ENCODE results near the gene HNMT.

DNA sequence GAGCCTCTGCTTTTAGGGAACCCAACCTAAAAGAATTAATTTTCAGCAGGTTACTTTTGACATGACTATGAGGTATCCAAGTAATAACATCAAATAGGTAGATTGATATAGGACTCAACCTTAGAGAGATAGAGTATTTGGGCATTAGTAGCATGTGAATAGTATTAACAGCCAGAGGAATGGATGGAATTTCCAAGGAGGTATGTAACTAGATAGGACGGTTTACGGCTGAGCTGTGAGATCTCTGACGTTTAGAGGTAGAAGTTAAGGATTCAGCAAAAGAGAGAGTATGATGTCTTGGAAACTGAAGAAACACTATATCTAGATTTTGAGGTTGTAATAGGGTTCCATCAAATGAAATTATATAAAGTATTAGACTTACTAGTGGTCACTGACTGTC, 70.3 kb downstream of the HNMT start:
- TF ChIP-seq POLR2A (IDR thresholded peaks at IDR 0.05), result no peak
- no peak for TF ChIP-seq CTCF (IDR thresholded peaks at IDR 0.05)
